ENCODE results near the gene NASP.

Gene NASP

DNA sequence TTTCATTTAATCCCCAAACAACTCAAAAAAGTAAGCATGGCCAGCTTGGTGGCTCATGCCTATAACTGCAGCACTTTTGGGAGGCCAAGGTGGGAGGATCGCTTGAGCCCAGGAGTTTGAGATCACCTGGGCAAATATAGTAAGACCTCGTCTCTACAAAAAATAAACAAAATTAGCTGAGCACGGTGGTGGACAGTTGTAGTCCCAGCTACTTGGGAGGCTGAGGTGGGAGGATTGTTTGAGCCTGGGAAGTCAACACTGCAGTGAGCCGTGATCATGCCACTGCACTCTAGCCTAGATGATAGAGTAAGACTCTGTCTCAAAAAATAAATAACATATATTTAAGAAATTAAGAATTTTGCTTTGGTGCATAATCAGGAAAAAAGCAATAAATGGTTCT lies 39.3 kb upstream of the NASP start:
- no peak overlapping the region for H3K4me3 ChIP-seq (ENCODE audit: low read depth, low read length)
- TF ChIP-seq, protein P1, sequence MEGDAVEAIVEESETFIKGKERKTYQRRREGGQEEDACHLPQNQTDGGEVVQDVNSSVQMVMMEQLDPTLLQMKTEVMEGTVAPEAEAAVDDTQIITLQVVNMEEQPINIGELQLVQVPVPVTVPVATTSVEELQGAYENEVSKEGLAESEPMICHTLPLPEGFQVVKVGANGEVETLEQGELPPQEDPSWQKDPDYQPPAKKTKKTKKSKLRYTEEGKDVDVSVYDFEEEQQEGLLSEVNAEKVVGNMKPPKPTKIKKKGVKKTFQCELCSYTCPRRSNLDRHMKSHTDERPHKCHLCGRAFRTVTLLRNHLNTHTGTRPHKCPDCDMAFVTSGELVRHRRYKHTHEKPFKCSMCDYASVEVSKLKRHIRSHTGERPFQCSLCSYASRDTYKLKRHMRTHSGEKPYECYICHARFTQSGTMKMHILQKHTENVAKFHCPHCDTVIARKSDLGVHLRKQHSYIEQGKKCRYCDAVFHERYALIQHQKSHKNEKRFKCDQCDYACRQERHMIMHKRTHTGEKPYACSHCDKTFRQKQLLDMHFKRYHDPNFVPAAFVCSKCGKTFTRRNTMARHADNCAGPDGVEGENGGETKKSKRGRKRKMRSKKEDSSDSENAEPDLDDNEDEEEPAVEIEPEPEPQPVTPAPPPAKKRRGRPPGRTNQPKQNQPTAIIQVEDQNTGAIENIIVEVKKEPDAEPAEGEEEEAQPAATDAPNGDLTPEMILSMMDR (IDR thresholded peaks at IDR 0.05; ENCODE audit: borderline replicate concordance, insufficient read depth, low read depth, low read length) = no peak

DNA sequence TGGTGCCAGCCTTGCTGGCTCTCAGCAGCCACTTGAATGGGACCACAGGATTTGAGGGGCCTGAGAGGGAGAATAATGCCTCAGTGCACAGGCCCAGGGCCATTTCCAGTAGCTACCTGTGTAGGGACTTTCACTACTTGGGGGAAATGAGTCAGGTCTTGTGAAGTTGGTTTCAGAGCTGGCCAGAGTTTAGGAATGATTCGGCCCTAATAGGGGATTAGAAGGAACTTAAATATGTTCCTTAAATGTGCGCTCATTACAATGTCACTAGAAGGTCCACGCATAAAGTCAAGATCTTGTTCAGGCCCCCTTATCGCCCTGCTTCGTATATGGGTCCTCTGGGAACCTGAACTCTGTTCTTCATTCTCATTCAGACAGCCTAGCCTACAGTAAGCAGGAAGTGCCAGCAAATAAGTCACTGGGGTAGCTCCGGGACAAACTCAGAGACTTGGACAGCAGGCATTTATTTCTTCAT lies 38.8 kb upstream of the NASP start:
- TF ChIP-seq, protein P1 (IDR thresholded peaks at IDR 0.05; ENCODE audit: borderline replicate concordance, insufficient read depth, low read depth, low read length) = no peak
- H3K4me3 ChIP-seq (ENCODE audit: low read depth, low read length) = no peak overlapping the region

DNA sequence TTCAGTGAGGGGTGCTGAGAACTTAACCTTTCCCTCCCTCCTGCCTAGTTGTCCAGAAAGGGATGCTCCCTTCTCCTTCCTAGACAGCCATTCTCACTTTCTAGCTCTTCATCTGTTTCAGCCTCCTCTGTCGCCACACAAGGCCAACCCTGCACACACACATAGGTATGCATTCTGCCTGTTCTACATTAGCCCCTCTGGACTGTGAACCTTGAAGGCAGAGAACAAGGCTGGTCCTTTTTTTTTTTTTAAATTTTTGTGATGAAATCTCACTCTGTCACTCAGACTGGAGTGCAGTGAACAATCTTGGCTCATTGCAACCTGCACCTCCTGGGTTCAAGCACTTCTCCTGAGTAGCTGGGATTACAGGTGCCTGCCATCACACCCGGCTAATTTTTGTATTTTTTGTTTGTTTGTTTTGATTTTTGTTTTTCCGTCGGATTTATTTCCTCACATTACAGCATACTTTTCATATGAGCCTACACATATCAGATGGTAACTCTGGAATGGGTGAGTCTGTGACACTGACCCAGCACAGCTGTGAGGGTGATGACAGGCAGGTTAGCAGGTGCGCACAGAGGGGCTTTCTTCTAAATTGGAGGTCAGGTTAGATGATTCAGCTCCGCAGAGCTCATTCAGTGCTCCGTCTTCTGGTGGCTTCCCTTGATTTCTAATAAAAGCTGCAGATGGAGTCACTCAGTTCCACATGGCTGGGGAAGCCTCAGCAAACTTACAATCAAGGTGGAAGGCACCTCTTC lies 38.1 kb upstream of the NASP start:
- TF ChIP-seq, protein P1 (IDR thresholded peaks at IDR 0.05; ENCODE audit: borderline replicate concordance, insufficient read depth, low read depth, low read length) = no peak
- no peak overlapping the region for H3K4me3 ChIP-seq (ENCODE audit: low read depth, low read length)

DNA sequence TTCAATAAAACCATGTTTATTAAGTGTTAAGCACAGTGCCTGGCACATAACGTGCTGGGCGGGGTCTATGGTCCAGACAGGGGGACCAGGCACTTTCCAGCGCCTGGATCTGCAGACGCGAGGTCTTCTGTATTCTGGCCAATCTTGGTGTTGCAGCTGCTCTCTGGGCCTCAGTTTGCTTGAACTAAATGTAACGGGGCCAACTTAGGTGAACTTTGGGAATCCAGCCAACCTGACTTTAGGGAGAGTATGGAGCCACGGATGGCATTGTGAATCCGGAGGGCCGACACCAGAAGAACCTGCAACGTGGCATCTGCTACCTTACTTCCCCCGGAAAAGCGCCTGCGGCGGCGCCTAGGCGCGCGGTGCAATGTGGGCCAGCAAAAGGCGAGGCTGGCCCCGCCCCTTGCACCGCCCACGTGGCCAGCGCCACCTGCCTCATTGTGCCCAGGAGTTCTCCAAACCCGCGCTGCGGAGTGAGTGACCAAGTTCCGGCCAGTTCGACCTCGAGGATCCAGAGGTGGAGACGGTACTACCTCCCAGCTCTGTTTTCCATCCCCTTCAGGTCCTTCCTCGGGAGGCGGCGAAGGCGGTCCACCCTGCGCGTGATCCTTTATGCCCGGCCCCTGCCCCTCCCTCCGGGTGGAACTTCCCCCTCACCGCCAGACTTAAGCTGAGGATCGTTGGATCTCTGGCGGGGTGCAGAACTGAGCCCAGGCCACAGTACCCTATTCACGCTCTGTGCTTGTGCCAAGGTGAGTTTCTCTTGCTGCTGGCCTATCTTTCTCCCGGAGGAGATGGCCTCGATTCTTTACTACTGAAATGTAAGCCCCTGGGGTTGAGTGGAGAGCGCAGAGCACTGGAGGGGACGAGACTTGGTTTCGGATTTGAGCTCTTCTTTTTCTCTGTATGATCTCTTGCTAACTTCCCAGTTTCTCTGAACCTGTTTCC lies 33.2 kb upstream of the NASP start, which contains the start of gene AKR1A1:
TSS of gene AKR1A1 (plus strand) at position 426 of the 951 bp plus-strand sequence. CDS start 10,969 bp downstream, outside the sequence.
- peak within 1 kb of the TSS; percentile 68 for H3K4me3 ChIP-seq (ENCODE audit: low read depth, low read length)

DNA sequence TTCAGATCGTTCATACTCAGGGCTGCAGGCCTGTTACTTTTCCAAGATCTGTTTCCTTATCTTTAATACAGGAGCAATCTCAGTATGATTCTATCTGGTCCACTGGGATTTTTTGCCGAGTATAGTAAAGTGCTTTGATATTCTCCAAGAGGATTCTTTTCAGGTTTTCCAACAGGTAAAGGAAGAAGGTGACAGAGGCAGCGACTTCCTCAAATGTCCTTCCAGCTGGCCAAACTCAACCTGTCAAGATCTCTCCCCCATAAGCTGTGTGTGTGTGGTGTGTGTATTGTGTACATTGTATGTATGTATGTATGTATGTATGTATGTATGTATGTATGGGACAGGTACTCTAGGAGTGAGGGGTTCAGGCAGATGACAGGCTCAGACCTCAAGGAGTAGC lies 32.2 kb upstream of the NASP start:
- peak overlapping the region; percentile 68 for H3K4me3 ChIP-seq (ENCODE audit: low read depth, low read length)
- TF ChIP-seq, protein P1 (IDR thresholded peaks at IDR 0.05; ENCODE audit: borderline replicate concordance, insufficient read depth, low read depth, low read length) = no peak

More for the DNA sequence above, 33.2 kb upstream of the NASP start, which contains the start of gene AKR1A1:
- TF ChIP-seq, protein P1 (IDR thresholded peaks at IDR 0.05; ENCODE audit: borderline replicate concordance, insufficient read depth, low read depth, low read length) = no peak

DNA sequence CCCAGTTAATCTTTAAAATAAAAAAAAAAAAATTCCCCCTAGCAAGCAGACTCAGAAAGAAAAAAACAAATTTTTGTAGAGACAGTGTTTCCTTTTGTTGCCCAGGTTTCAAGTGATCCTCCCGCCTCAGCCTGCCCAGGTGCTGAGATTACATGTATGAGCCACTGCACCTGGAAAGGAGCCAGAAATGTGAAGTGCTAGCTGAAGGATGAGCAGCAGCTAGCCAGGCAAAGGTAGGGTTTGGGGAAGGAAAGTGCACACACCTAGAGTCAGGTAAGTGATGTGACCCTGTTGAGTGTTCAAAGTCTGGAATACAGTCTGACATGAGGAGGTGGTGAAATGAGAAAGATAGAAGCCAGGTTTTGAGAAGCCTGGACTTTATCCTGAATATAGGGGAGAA lies 31.5 kb upstream of the NASP start:
- peak overlapping the region; percentile 68 for H3K4me3 ChIP-seq (ENCODE audit: low read depth, low read length)
- TF ChIP-seq, protein P1 (IDR thresholded peaks at IDR 0.05; ENCODE audit: borderline replicate concordance, insufficient read depth, low read depth, low read length) = no peak
